Lung (tissue), 12 donors: ENCODE results near the gene STMN1. TPM values are rescaled to one million over a fixed set of nuclear protein-coding genes. Genes with fewer than 3 reads are reported as not detected.

Source experiments
- ATAC-seq: fragments of 200-7000 bp; cut with Tn5 transposase; one replicate; pipeline ENCODE4 v1.9.1; 2020; ENCODE audit warnings: moderate number of reproducible peaks; ENCODE audit not compliant: insufficient read depth, low FRiP score
- DNase-seq, 3 donors: peaks; one replicate each; pipeline ENCODE4 v3.0.0-alpha.2; 2013 to 2017
- H3K27ac ChIP-seq, 2 donors: one replicate each; pipeline ENCODE4 v1.5.1; 2013; ENCODE audit warnings: mild to moderate bottlenecking in 2 of 2, moderate library complexity in 2 of 2, control low read depth in 1 of 2, inconsistent platforms in 1 of 2, low read depth in 1 of 2, low read length in 1 of 2
- H3K27me3 ChIP-seq, 3 donors: one replicate each; pipeline ENCODE4 v1.5.1; 2013; ENCODE audit warnings: low read length in 2 of 3; ENCODE audit not compliant: control insufficient read depth in 3 of 3, insufficient read depth in 3 of 3
- H3K36me3 ChIP-seq, 4 donors: one replicate each; pipeline ENCODE4 v1.5.1; 2013; ENCODE audit warnings: low read length in 4 of 4, mild to moderate bottlenecking in 1 of 4, moderate library complexity in 1 of 4; ENCODE audit not compliant: control insufficient read depth in 4 of 4, insufficient read depth in 4 of 4
- H3K4me1 ChIP-seq, 5 donors: one replicate each; pipeline ENCODE4 v1.5.1; 2013; ENCODE audit warnings: low read length in 5 of 5, mild to moderate bottlenecking in 2 of 5, moderate library complexity in 1 of 5; ENCODE audit not compliant: control insufficient read depth in 5 of 5, insufficient read depth in 5 of 5
- H3K4me3 ChIP-seq: one replicate; pipeline ENCODE4 v1.5.1; 2013; ENCODE audit warnings: mild to moderate bottlenecking, control low read depth, moderate library complexity
- H3K9ac ChIP-seq, 2 donors: one replicate each; pipeline ENCODE4 v1.5.1; 2013; ENCODE audit warnings: low read length in 2 of 2, control low read depth in 1 of 2; ENCODE audit not compliant: insufficient read depth in 1 of 2
- H3K9me3 ChIP-seq, 4 donors: one replicate each; pipeline ENCODE4 v1.5.1; 2013; ENCODE audit warnings: low read length in 3 of 4, mild to moderate bottlenecking in 1 of 4, moderate library complexity in 1 of 4; ENCODE audit not compliant: control insufficient read depth in 4 of 4, insufficient read depth in 3 of 4
- WGBS, 2 donors: extraction: QIAGEN DNeasy Blood & Tissue Kit; methylation state at CpG; one replicate each; pipeline ENCODE4 v1.1.7; 2013; 5-methylcytosine and 5-hydroxymethylcytosine counted together
- polyA plus RNA-seq, 2 donors: library from polyadenylated mRNA; stranded (reverse); fragments of 200-250 nt; gene quantifications; one replicate each; pipeline ENCODE4 v1.2.1, GENCODE V29; 2013
- total RNA-seq, 2 donors: library from RNA; depleted of rRNA in 1 of 2; stranded (reverse); fragments of >200 nt in 1 of 2; gene quantifications; one replicate each; pipeline ENCODE4 v1.2.1, GENCODE V29; 2014 to 2021
- TF ChIP-seq, protein P1 (sequence below): IDR thresholded peaks from 2 replicates; pipeline ENCODE4 v1.5.1; 2012; ENCODE audit warnings: mild to moderate bottlenecking; ENCODE audit errors: control extremely low read depth, extremely low read depth
- donor health status: control.
- donor health status: control.
- donor health status: Bipolar disorder and iron deficiency.
- donor health status: healthy.
- donor health status: DM: yes; HTN: yes; CAD: no.

The STMN1 gene
- total and polyA plus RNA-seq, 4 donors = 18.5 to 118 (median 51.3) TPM

DNA sequence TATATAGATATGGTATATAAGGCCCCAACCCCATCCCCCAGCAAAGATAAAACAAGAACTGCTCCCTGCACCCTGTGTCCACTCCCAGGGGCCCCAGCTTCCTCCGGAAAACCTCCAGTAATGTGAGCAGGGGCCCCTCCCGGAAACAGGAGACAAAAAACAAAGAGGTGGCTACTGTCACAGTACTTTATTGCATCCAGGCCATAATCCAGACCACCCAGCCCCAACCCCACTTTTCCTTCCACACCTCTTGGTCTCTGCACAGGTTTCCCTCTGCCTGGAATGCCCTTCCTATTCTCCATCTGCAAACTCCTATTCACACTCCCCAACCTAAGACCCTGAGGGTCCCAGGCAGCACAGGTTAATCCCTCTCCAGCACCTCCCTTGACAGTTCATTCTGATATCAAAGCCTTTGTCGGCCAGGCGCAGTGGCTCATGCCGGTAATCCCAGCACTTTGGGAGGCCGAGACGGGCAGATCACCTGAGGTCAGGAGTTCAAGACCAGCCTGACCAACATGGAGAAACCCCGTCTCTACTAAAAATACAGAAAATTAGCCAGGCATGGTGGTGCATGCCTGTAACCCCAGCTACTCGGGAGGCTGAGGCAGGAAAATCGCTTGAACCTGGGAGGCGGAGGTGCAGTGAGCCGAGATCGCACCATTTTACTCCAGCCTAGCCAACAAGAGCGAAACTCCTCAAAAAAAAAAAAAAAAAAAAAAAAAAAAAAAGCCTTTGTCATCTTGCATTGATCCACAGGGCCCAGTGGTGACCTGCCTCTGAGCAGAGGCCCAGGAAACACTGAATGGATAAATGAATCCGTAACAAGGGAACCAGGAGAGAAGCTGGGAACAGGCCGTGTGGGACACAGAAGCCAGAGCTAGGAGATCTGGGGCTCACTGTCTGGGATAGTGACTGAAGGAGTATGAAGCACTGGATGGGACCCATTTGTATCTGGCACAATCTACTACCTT is 44.6 kb downstream of the STMN1 start:
- H3K27me3 ChIP-seq = no peaks in the 10 kb centered on the region
- TF ChIP-seq, protein P1, sequence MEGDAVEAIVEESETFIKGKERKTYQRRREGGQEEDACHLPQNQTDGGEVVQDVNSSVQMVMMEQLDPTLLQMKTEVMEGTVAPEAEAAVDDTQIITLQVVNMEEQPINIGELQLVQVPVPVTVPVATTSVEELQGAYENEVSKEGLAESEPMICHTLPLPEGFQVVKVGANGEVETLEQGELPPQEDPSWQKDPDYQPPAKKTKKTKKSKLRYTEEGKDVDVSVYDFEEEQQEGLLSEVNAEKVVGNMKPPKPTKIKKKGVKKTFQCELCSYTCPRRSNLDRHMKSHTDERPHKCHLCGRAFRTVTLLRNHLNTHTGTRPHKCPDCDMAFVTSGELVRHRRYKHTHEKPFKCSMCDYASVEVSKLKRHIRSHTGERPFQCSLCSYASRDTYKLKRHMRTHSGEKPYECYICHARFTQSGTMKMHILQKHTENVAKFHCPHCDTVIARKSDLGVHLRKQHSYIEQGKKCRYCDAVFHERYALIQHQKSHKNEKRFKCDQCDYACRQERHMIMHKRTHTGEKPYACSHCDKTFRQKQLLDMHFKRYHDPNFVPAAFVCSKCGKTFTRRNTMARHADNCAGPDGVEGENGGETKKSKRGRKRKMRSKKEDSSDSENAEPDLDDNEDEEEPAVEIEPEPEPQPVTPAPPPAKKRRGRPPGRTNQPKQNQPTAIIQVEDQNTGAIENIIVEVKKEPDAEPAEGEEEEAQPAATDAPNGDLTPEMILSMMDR = no peak
- H3K4me3 ChIP-seq = no peak overlapping the region
- peaks cover 0 to 10% (median 4%) of the 10 kb centered on the region in 4 donors for H3K36me3 ChIP-seq
- WGBS, 2 donors = 52 to 63% methylated on average over 16 of the region's 16 CpGs
- ATAC-seq (no peak), DNase-seq (peak in 2 of 3 donors; percentile 22 to 38)
- H3K9me3 ChIP-seq = no peaks in the 10 kb centered on the region
- peaks cover 0 to 8% (median 3%) of the 10 kb centered on the region in 5 donors for H3K4me1 ChIP-seq
- H3K9ac ChIP-seq = no peak overlapping the region
- H3K27ac ChIP-seq = no peak overlapping the region

DNA sequence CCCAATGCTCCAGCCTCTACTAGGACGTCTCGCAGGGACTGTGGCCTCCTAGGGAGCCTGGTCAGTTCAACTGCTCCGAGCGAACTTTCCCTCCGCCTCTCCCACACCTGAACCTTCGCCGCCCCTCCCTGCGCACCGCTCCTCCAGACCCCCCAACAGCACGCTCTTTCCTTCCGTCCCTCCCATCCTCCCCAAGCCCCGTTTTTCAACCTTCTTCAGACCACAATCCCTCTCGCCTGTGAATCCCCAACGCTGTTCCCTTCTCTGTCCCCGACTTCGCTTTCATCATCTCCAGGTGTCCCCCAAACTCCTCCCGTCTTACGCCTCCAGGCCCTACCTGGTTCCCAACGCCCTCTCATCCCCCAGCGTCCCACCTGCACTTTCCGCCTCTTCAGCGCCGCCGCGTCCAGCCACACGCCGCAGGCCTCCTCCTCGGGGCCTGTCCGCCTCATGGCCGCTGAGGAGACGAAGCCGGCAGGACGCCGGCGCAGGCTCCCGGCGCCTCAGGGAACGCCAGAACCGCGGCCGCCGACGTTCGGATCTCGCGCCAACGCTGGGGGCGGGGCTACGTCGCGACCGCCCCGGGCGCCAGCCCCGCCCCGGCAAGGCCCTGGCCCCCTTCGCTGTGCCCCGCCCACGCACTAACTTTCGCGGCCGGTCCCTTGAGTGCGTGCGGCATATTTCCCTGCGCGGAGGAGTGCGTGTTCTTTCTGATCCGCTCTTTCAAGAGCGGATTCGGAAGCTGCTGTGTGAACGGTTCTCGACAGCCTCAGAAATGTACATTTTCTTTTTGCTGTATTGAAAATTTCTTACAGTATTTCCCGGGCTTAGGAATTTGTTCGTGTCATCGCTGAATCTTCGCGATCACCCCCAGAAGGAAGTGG is 47.1 kb downstream of the STMN1 start, which contains the start of gene AUNIP:
Gene AUNIP, minus strand, starts transcription at position 552 of the 884 bp plus-strand sequence. Its CDS starts 100 bp downstream, at position 452.
- ATAC-seq = peak; percentile 94
- H3K27ac ChIP-seq = peak within 1 kb of the TSS; percentile 52 to 74

DNA sequence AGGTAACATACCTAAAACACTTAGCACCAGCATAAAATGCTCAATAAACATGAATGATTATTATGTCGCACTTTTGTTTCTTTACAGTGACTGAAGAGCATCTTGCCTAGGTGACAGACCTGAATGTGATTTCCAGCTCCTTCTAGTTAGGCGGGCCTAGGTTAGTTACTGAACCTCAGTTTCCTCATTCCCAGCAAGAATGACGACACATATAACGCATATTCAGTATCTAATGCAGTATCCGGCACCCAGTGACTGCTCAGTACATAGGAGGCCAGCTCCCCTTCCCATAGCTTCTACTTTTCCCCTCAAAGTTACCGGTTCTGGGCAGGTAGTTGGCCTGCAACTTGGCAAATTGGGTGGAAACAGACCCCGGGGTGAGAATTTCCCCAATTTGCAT is 47.7 kb downstream of the STMN1 start:
- TF ChIP-seq, protein P1 = no peak
- Histone ChIP-seq H3K9me3 (no peaks in the 10 kb centered on the region), H3K27me3 (no peaks in the 10 kb centered on the region), H3K27ac (no peak overlapping the region), H3K36me3 (peaks cover 0 to 10% (median 4%) of the 10 kb centered on the region in 4 donors), H3K4me1 (peaks cover 0 to 8% (median 3%) of the 10 kb centered on the region in 5 donors), H3K4me3 (no peak overlapping the region), H3K9ac (no peak overlapping the region)
- WGBS, 2 donors = 29 to 42% methylated on average over 7 of the region's 7 CpGs
- ATAC-seq (no peak), DNase-seq (no peak)

More for the DNA sequence above, 47.1 kb downstream of the STMN1 start, which contains the start of gene AUNIP:
- H3K9me3 ChIP-seq = no peaks in the 10 kb centered on the region
- no peaks in the 10 kb centered on the region for H3K27me3 ChIP-seq
- peaks cover 0 to 10% (median 4%) of the 10 kb centered on the region in 4 donors for H3K36me3 ChIP-seq
- H3K4me1 ChIP-seq = peaks cover 0 to 8% (median 3%) of the 10 kb centered on the region in 5 donors
- TF ChIP-seq, protein P1 = no peak
- 1 to 2% methylated on average over 68 to 77 of the region's 77 CpGs for WGBS, 2 donors
- peak within 1 kb of the TSS; percentile 46 to 87 for H3K9ac ChIP-seq
- peak within 1 kb of the TSS; percentile 37 for H3K4me3 ChIP-seq
- DNase-seq = peak; percentile 90 to 92 (median 90)
